OCI-LY1 (cell line): ENCODE measurements around the gene SUPT3H.

ENCODE experiments used
- H2AFZ ChIP-seq: fragments of 200-600 bp; sonication (generic), shearing (Covaris generic); 2 replicates; pipeline ENCODE4 v1.6.0; 2014; ENCODE audit warnings: antibody characterized with exemption, mild to moderate bottlenecking, low read length
- H3F3A ChIP-seq: fragments of 200-600 bp; sonication (generic), shearing (Covaris generic); 2 replicates; pipeline ENCODE4 v1.6.0; 2014; ENCODE audit warnings: mild to moderate bottlenecking, antibody characterized with exemption, low read length, moderate library complexity; ENCODE audit not compliant: insufficient read depth
- H3K27ac ChIP-seq: fragments of 200-600 bp; sonication (generic); 2 replicates; pipeline ENCODE4 v1.5.1; 2014; ENCODE audit warnings: low read length, mixed run types, mild to moderate bottlenecking, low read depth; ENCODE audit not compliant: poor library complexity, severe bottlenecking
- H3K27me3 ChIP-seq: fragments of 200-600 bp; sonication (generic); 2 replicates; pipeline ENCODE4 v1.6.0; 2014; ENCODE audit warnings: antibody characterized with exemption, mild to moderate bottlenecking, low read length, moderate library complexity; ENCODE audit not compliant: insufficient read depth
- H3K36me3 ChIP-seq: fragments of 200-600 bp; sonication (generic); 2 replicates; pipeline ENCODE4 v1.6.1; 2014; ENCODE audit warnings: mild to moderate bottlenecking, antibody characterized with exemption, low read length, moderate library complexity, mixed read lengths; ENCODE audit not compliant: insufficient read depth
- H3K4me1 ChIP-seq: fragments of 200-600 bp; sonication (generic); 2 replicates; pipeline ENCODE4 v1.5.1; 2014; ENCODE audit warnings: mild to moderate bottlenecking, low read length, moderate library complexity; ENCODE audit not compliant: insufficient read depth, severe bottlenecking
- H3K4me2 ChIP-seq: fragments of 200-600 bp; sonication (generic), shearing (Covaris generic); 2 replicates; pipeline ENCODE4 v1.6.1; 2014; ENCODE audit warnings: low read length
- H3K4me3 ChIP-seq: fragments of 200-600 bp; sonication (generic); 2 replicates; pipeline ENCODE4 v1.5.1; 2014; ENCODE audit warnings: low read length, low read depth, mild to moderate bottlenecking, mixed read lengths; ENCODE audit not compliant: poor library complexity, severe bottlenecking
- H3K79me2 ChIP-seq: fragments of 200-600 bp; shearing (Covaris generic); 2 replicates; pipeline ENCODE4 v1.6.1; 2016; ENCODE audit warnings: mixed run types, low read length, mixed read lengths; ENCODE audit not compliant: insufficient read depth
- H3K9ac ChIP-seq: fragments of 200-600 bp; sonication (generic), shearing (Covaris generic); 2 replicates; pipeline ENCODE4 v1.6.1; 2014; ENCODE audit warnings: mild to moderate bottlenecking, low read length, mixed read lengths
- H3K9me2 ChIP-seq: fragments of 200-600 bp; sonication (generic), shearing (Covaris generic); 2 replicates; pipeline ENCODE4 v1.6.1; 2014; ENCODE audit warnings: low read depth, mild to moderate bottlenecking, low read length, mixed read lengths
- H3K9me3 ChIP-seq: fragments of 200-600 bp; shearing (Covaris generic); 2 replicates; pipeline ENCODE4 v1.6.1; 2014; ENCODE audit warnings: low read length, mixed read lengths
- H4K20me1 ChIP-seq: fragments of 200-600 bp; sonication (generic), shearing (Covaris generic); 2 replicates; pipeline ENCODE4 v1.6.0; 2016; ENCODE audit warnings: mild to moderate bottlenecking, low read length; ENCODE audit not compliant: insufficient read depth
- EZH2 ChIP-seq: fragments of 200-600 bp; sonication (generic), shearing (Covaris generic); IDR thresholded peaks from 2 replicates; pipeline ENCODE4 v1.8.0; 2017; ENCODE audit warnings: borderline replicate concordance, mixed run types, mild to moderate bottlenecking, antibody characterized with exemption, low read length, moderate library complexity, mixed read lengths
- TF ChIP-seq, protein P1 (sequence below): fragments of 200-600 bp; sonication (generic), shearing (Covaris generic); IDR thresholded peaks from 2 replicates; pipeline ENCODE4 v1.5.1; 2017; ENCODE audit warnings: mild to moderate bottlenecking, antibody characterized with exemption, low read length, moderate library complexity, mixed read lengths

The SUPT3H gene

DNA sequence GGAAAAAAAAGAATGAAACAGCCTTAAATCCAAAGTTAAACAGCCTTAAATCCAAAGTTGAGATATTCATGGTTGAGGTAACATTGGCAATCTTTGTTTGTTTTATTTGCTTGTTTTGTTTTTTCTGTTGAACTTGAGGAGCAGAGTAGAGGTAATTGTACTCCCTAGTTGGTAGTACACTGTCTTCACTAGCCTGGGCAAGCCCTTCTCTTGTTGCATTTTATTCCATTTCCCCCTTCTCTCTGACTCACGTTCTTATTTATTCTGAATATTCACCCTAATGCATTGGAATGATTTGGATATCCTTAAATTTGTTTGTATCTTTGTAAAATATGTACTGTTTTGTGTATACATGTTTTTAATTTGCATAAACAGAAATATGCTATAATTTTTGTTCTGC is 592.6 kb downstream of the SUPT3H start:
- H3K27me3 ChIP-seq, result no peaks in the 10 kb centered on the region
- no peak for TF ChIP-seq EZH2
- TF ChIP-seq, protein P1, sequence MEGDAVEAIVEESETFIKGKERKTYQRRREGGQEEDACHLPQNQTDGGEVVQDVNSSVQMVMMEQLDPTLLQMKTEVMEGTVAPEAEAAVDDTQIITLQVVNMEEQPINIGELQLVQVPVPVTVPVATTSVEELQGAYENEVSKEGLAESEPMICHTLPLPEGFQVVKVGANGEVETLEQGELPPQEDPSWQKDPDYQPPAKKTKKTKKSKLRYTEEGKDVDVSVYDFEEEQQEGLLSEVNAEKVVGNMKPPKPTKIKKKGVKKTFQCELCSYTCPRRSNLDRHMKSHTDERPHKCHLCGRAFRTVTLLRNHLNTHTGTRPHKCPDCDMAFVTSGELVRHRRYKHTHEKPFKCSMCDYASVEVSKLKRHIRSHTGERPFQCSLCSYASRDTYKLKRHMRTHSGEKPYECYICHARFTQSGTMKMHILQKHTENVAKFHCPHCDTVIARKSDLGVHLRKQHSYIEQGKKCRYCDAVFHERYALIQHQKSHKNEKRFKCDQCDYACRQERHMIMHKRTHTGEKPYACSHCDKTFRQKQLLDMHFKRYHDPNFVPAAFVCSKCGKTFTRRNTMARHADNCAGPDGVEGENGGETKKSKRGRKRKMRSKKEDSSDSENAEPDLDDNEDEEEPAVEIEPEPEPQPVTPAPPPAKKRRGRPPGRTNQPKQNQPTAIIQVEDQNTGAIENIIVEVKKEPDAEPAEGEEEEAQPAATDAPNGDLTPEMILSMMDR, result no peak
- no peak overlapping the region for H3K4me3 ChIP-seq
- no peaks in the 10 kb centered on the region for H3F3A ChIP-seq
- no peaks in the 10 kb centered on the region for H4K20me1 ChIP-seq
- no peak overlapping the region for H3K27ac ChIP-seq
- H3K9ac ChIP-seq, result no peak overlapping the region
- no peak overlapping the region for H2AFZ ChIP-seq
- H3K9me2 ChIP-seq, result no peaks in the 10 kb centered on the region
- no peaks in the 10 kb centered on the region for H3K4me1 ChIP-seq
- H3K79me2 ChIP-seq, result no peaks in the 10 kb centered on the region
- H3K36me3 ChIP-seq, result no peaks in the 10 kb centered on the region
- H3K4me2 ChIP-seq, result no peak overlapping the region
- H3K9me3 ChIP-seq, result no peaks in the 10 kb centered on the region

DNA sequence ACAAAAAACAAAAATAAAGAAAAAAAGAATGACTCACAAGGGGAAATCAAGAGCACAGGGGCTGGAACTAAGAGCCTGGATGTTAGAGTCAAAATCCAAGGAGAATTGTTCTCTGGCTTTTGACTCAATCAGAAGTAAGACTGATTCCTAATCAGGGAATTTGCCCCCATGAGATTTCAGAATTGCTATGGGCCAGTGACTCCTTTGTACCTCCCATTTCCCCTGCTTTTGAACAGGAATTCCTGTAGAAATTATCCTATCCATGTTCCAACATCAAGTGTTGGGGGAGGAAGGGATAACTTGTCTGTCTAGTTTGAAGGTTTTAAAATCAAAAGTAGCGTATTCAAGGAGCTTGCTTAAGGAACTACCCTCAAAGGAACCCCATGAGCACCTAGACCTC is 593.5 kb downstream of the SUPT3H start:
- no peak for TF ChIP-seq EZH2
- TF ChIP-seq, protein P1, result no peak
- no peaks in the 10 kb centered on the region for H3K9me2 ChIP-seq
- no peaks in the 10 kb centered on the region for H4K20me1 ChIP-seq
- H3K4me2 ChIP-seq, result no peak overlapping the region
- H3K36me3 ChIP-seq, result no peaks in the 10 kb centered on the region
- H3F3A ChIP-seq, result no peaks in the 10 kb centered on the region
- H3K27me3 ChIP-seq, result no peaks in the 10 kb centered on the region
- no peaks in the 10 kb centered on the region for H3K4me1 ChIP-seq
- H2AFZ ChIP-seq, result no peak overlapping the region
- H3K9me3 ChIP-seq, result no peaks in the 10 kb centered on the region
- no peak overlapping the region for H3K9ac ChIP-seq
- no peak overlapping the region for H3K4me3 ChIP-seq
- H3K79me2 ChIP-seq, result no peaks in the 10 kb centered on the region
- no peak overlapping the region for H3K27ac ChIP-seq

DNA sequence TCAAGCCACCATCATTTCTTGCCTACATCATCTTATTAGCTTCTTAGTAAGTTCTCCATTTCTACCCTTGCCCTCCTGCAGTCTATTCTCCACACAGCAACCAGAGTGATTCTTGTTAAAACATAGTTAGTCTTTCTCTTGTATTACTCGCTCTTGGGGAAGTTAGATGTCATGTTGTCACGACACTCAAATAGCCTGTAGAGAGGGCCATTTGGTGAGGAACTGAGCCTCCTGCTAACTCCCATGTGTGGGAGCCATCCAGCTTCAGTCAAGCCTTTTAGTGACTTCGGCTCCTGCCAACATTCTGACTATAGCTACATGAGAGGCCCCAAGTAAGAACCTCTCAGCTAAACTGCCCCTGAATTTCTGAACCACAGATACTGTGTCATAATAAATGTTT is 594.8 kb downstream of the SUPT3H start:
- Histone ChIP-seq H3K27me3 (no peaks in the 10 kb centered on the region), H3K79me2 (no peaks in the 10 kb centered on the region), H3K4me3 (no peak overlapping the region), H3F3A (no peaks in the 10 kb centered on the region), H3K9me3 (no peaks in the 10 kb centered on the region), H3K4me2 (no peak overlapping the region), H3K9ac (no peak overlapping the region), H3K27ac (no peak overlapping the region), H2AFZ (no peak overlapping the region), H3K36me3 (no peaks in the 10 kb centered on the region), H3K9me2 (no peaks in the 10 kb centered on the region), H3K4me1 (no peaks in the 10 kb centered on the region), H4K20me1 (no peaks in the 10 kb centered on the region)
- TF ChIP-seq, protein P1, result no peak
- TF ChIP-seq EZH2, result no peak
